GM06990 (cell line): ENCODE measurements around the gene SP1.
"Not testable (repeated sequence)": the region's sequence is repeated elsewhere in the genome, so short reads cannot be mapped to it uniquely, and the experiment has no call there.

Source experiments
- DNase-seq: peaks from one replicate; pipeline ENCODE4 v3.0.0-alpha.2; 2011; ENCODE audit not compliant: insufficient read length; ENCODE audit errors: extremely low read depth
- H3K27me3 ChIP-seq: replicated peaks from 2 replicates; pipeline ENCODE4 v1.6.0; 2011; ENCODE audit warnings: low read length; ENCODE audit not compliant: control insufficient read depth, insufficient read depth
- H3K36me3 ChIP-seq: 2 replicates; pipeline ENCODE4 v1.5.1; 2011; ENCODE audit warnings: low read length; ENCODE audit not compliant: control insufficient read depth, insufficient read depth
- H3K4me3 ChIP-seq: replicated peaks from 2 replicates; pipeline ENCODE4 v1.5.1; 2011; ENCODE audit warnings: low read depth, mild to moderate bottlenecking, control low read depth, low read length
- CTCF ChIP-seq: IDR thresholded peaks from 2 replicates; pipeline ENCODE4 v1.5.1; 2011; ENCODE audit warnings: low read length, control low read depth, mild to moderate bottlenecking, inconsistent platforms; ENCODE audit not compliant: insufficient read depth, poor library complexity, severe bottlenecking

Gene SP1

GRCh38 chr12:53443955-53444354, 64.0 kb downstream of the SP1 start:
- Histone ChIP-seq H3K36me3 (peaks cover 12% of the 10 kb centered on the region), H3K27me3 (no peaks in the 10 kb centered on the region), H3K4me3 (no peak overlapping the region)
- TF ChIP-seq CTCF, result no peak
- no peak for DNase-seq

GRCh38 chr12:53444593-53445325, 64.8 kb downstream of the SP1 start:
- peaks cover 12% of the 10 kb centered on the region for H3K36me3 ChIP-seq
- DNase-seq, H3K4me3 ChIP-seq, H3K27me3 ChIP-seq: not testable (repeated sequence)

- no peak overlapping the region for H3K4me3 ChIP-seq
- no peak for TF ChIP-seq CTCF
- no peaks in the 10 kb centered on the region for H3K27me3 ChIP-seq
- no peak for DNase-seq
- peaks cover 13% of the 10 kb centered on the region for H3K36me3 ChIP-seq
These were observed 71.0 kb downstream of the SP1 start for GRCh38 chr12:53450936-53451335.

GRCh38 chr12:53451661-53452158, 71.7 kb downstream of the SP1 start, which contains the start of gene PCBP2:
TSS of gene PCBP2 (plus strand) at chr12:53452102. CDS start at chr12:53454801, 2,699 bp downstream.
- DNase-seq, result peak; percentile 99
- Histone ChIP-seq H3K36me3 (peaks cover 17% of the 10 kb centered on the region), H3K4me3 (peak within 1 kb of the TSS; percentile 90), H3K27me3 (no peaks in the 10 kb centered on the region)
- TF ChIP-seq CTCF, result peak; percentile 95

- Histone ChIP-seq H3K27me3 (no peaks in the 10 kb centered on the region), H3K36me3 (peaks cover 21% of the 10 kb centered on the region), H3K4me3 (peak overlapping the region; percentile 90)
- peak; percentile 88 for DNase-seq
- peak; percentile 65 for TF ChIP-seq CTCF
These were observed 72.4 kb downstream of the SP1 start for GRCh38 chr12:53452159-53453077.
